HG02763 (cell line): ENCODE measurements around the gene NUP37.
"Not testable (repeated sequence)": the region's sequence is repeated elsewhere in the genome, so short reads cannot be mapped to it uniquely, and the experiment has no call there.

Experiments used
- ATAC-seq: cut with Tn5 transposase; IDR thresholded peaks from one replicate; pipeline ENCODE4 v1.9.1; 2021; ENCODE audit warnings: mild to moderate bottlenecking, moderate library complexity; ENCODE audit not compliant: unreplicated experiment

The NUP37 gene, protein sequence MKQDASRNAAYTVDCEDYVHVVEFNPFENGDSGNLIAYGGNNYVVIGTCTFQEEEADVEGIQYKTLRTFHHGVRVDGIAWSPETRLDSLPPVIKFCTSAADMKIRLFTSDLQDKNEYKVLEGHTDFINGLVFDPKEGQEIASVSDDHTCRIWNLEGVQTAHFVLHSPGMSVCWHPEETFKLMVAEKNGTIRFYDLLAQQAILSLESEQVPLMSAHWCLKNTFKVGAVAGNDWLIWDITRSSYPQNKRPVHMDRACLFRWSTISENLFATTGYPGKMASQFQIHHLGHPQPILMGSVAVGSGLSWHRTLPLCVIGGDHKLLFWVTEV

DNA sequence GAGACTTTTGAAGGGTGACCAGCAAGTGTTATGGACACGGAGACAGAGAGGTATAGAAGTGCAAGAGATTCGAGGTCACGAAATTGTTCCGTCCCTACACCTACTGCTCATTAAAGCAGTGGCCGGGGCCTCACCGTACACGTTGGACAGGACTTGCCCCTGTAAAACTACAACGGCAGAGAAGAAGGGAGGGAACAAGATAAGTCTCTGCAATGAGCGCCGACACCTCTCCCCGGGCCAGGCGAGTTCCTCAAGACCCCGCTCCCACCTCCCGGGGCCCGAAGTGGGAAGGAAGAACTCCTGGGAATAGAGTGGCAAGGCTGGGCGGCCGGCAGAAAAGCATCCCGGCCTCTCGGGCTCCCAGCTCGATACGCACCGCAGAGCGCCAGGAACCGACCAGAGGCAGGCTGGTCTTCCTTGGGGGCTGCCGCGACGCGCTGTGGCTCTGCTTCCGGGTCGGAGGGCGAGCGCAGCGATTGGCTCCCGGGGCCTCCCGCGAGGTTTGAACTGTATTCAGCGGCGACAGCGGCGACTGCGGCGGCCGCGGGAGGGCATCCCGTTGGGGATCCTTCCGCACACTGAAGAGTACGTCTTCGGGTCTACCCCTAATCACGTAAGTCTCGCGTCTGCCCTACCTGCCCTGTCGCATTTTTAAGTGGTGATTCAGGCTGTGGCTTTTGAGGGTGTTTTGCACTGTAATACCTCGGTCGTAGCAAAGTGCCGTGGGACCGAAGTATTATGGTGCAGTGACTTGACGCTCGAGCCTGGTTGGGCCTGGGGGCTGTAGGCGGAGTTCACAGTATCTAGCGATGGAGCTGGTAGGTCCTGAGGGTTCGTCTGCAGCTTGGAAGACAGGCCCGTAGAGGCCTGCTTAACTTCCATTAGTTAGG lies at the start of gene NUP37, which contains the start of gene PARPBP:
NUP37 (minus strand) TSS at position 441 of the 890 bp plus-strand sequence. CDS start 1,596 bp downstream, outside the sequence.
PARPBP (plus strand) TSS at position 510 of the 890 bp plus-strand sequence. CDS start 3,706 bp downstream, outside the sequence.
- ATAC-seq: peak; percentile 96

DNA sequence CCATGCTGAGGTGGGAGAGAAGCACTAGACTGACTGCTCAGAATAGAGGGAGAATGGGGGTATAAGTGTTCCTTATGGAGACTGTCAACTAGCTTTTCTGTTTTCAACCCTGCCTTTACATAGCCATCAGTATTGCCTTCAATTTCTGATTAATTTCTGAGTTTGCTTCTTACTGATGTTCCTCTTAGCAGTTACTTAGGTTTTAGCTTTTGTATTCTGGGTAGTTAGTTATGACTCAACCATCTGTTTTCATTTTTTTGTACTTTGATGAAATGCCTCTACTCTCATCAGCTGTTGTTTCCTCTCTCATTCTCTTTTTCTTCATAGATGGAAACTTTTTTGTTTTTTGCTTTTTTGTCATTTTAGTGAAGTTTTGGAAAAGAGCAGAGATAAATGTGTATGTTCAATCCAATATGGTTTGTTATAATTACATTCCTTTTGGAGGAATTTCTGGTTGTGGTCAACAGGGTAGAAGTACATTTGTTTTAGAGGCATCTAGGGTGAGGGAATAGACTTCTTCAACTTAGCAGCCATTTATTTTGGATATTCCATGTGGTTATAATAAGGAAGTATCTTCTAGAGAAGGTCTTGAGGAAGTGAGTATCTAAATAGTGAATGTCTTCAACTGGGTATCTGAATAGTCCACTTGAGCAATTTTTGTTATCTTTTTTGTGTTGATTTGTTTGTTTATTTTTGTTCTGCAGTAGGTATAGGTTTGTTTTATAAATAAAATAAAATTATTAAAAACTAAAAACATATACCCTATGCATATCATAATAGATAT lies 48.1 kb upstream of the NUP37 start:
- peak; percentile 43 for ATAC-seq

DNA sequence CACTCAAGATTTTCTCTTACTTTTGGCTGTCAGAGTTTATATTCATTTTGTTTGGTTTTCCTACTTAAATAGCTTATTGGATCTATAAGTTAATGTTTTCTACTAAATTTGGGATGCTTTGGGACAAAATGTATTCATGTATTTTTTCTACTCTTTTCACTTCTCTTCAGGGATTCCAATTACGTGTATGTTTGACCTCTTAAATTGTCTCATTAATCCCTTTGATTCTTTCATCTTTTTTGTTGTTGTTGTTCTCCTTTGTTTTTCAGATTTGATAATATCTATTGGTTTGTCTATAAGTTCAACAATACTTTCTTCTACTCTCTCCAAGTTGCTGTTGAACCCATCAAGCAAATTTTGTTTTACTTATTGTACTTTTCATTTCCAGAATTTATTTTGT lies 43.5 kb upstream of the NUP37 start:
- ATAC-seq: no peak

DNA sequence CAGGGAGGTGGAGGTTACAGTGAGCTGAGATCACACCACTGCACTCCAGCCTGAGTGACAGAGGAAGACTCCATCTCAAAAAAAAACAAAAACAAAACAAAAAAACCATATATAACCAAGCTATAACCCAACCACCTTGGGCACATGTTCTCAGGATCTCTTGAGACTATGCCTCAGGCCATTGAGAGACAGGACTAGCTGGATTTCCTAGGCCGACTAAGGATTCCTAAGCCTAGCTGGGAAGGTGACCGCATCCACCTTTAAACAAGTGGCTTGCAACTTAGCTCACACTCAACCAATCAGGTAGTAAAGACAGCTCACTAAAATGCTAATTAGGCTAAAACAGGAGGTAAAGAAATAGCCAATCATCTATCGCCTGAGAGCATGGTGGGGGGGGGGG lies 35.3 kb upstream of the NUP37 start:
- ATAC-seq: not testable (repeated sequence)

DNA sequence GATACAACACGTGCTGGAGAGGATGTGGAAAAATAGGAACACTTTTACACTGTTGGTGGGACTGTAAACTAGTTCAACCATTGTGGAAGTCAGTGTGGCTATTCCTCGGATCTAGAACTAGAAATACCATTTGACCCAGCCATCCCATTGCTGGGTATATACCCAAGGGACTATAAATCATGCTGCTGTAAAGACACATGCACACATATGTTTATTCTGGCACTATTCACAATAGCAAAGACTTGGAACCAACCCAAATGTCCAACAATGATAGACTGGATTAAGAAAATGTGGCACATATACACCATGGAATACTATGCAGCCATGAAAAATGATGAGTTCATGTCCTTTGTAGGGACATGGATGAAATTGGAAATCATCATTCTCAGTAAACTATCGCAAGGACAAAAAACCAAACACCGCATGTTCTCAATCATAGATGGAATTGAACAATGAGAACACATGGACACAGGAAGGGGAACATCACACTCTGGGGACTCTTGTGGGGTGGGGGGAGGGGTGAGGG lies 27.2 kb upstream of the NUP37 start:
- not testable (repeated sequence) for ATAC-seq

DNA sequence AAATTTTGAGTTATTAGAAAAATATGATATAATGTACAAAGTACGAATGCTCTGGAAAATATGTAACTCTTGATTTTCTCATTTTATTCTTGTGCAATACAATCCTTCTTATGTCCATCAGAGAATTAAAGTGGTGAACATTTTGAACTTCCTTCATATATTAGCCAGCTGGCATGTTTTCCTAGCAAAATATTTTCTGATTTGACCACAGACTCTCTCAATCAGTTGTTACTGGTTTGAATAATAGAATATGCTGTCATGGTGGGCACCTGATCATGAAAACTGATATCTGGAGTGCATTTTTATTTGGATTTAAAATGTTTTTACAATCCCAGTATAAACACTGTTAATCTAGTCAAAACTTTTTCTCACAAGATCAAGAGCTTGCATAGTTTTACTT lies 24.3 kb upstream of the NUP37 start:
- ATAC-seq: no peak

DNA sequence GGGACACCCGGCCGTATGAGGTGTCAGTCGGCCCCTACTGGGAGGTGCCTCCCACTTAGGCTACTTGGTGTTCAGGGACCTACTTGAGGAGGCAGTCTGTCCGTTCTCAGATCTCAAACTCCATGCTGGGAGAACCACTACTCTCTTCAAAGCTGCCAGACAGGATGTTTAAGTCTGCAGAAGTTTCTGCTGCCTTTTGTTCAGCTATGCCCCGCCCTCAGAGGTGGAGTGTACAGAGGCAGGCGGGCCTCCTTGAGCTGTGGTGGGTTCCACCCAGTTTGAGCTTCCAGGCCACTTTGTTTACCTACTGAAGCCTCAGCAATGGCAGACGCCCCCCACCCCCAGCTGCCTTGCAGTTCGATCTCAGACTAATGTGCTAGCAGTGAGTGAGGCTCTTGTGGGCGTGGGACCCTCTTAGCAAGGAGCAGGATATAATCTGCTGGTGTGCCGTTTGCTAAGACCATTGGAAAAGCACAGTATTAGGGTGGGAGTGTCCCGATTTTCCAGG lies 23.0 kb upstream of the NUP37 start:
- ATAC-seq: not testable (repeated sequence)

DNA sequence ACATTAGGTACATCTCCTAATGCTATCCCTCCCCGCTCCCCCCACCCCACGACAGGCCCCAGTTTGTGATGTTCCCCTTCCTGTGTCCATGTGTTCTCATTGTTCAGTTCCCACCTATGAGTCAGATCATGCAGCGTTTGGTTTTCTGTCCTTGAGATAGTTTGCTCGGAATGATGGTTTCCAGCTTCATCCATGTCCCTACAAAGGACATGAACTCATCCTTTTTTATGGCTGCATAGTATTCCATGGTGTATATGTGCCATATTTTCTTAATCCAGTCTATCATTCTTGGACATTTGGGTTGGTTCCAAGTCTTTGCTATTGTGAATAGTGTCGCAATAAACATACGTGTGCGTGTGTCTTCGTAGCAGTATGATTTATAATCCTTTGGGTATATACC lies 17.7 kb upstream of the NUP37 start:
- not testable (repeated sequence) for ATAC-seq

DNA sequence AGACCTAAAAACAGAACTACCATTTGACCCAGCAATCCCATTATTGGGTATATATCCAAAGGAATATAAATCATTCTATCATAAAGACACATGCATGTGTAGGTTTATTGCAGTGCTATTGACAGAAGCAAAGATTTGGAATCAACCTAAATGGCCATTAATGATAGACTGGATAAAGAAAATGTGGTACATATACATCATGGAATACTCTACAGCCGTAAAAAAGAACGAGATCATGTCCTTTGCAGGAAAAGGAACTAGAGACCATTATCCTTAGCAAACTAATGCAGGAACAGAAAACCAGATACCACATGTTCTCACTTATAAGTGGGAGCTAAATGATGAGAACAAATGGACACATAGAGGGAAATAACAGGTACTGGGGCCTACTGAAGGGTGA lies 11.5 kb upstream of the NUP37 start:
- ATAC-seq: not testable (repeated sequence)

DNA sequence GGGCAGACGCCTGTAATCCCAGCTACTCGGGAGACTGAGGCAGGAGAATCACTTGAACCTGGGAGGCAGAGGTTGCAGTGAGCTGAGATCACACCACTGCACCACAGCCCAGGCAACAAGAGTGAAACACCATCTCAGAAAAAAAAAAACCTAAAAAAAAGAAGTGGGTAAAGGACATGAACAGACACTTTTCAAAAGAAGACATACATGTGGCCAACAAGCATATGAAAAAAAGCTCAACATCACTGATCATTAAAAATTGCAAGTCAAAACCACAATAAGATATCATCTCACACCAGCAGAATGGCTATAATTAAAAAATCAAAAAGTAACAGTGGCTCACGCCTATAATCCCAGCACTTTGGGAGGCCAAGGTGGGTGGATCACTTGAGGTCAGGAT lies 10.8 kb upstream of the NUP37 start:
- ATAC-seq: not testable (repeated sequence)

DNA sequence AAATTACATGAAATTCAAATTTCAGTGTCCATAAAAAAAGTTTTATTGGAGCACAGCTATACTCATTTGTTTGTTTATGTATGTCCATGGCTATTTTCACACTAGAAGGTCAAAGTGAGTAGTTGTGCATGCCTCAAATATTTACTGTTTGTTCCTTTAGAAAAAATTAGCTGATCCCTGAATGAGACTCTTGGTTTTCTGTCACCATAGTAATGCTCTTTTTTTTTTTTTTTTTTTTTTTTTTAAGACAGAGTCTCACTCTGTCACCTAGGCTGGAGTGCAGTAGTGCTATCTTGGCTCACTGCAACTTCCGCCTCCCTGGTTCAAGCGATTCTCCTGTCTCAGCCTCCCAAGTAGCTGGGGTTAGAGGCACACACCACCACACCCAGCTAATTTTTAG lies 1.4 kb upstream of the NUP37 start:
- ATAC-seq: not testable (repeated sequence)

DNA sequence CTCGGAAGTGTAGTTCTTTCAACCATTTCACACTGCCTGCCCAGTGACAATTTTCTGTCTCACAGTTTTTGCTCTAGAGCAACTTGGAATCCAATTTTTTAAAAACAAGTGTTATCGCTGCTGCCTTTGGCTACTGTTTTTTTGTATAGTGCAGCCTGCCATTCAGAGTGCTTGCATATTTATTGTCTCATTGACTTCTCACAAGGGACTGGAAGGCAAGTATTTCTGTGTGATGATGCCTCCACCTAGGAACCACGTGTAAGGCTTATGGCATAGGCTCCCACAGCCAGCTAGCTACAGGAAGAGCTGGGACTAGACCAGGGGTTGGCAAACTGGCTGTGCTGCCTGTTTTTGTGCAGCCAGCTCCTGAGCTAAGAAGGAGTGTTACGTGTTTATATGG lies 972 bp upstream of the NUP37 start:
- ATAC-seq: no peak

DNA sequence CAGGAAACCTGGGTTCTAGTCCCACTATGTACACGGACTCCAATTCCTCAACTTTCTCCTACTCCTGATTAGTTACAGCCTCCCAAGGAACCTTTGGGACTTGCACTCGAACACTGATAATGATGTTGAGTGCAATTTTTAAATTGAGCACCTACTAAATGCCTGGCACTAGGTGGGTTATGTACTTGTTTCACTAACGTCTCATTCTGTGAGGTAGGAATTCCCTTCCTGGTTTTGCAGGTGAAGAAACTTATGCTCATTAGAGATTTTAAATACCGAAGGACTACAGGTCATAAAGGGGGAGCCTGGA lies 605 bp upstream of the NUP37 start:
- ATAC-seq: no peak

DNA sequence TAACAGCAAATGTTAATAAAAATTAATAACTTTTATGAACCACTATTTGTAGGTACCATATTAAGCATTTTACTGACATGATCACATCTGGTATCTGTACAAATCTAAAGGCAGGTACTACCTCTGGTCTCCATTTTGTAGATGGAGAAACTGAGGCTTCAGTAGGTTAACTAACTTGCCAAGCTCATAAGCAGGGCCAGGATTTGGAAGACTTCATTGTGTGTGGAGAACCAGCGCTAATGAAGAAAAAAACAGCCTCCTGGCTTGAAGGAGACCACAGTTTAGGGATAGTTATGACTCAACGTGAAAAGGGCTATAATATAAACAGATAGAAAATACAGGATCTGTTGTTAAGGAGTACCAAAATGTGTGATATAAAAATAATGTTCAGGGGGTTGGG lies 1.0 kb downstream of the NUP37 start:
- no peak for ATAC-seq

DNA sequence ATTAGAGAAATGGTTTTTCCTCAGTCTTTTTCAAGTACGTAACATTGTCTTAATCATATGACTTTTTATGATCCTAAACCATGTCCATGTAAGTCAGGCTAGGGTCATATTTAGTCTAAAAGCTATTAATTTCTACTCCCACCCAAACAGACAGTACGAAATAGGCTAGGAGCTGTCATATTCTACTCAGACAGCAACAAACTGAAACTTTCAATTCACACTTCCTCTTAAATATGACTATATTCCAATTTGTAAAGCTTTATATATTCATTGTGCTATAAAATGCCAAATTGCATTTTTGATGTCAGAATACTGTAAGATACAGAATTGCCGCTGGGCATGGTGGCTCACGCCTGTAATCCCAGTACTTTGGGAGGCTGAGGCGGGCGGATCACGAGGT lies 3.5 kb downstream of the NUP37 start:
- ATAC-seq: no peak

DNA sequence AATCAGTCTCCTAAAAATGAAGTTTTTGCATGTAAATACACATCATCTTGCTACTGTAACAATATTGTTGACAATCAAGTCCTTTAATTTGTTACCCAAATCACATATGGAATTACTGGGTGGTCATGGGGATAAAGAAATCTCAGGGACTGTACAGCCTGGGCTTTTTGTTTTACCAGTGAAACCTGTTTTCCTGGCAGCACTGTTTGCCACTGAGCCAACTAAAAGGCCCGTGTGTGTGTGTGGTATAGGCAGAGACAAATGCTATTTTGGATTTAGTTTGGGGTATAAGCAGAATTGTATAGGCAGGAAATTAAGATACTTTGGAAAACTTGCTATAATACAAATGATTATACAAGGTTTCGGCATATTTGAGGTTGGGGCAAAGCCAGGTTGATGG lies 5.7 kb downstream of the NUP37 start:
- ATAC-seq: no peak

DNA sequence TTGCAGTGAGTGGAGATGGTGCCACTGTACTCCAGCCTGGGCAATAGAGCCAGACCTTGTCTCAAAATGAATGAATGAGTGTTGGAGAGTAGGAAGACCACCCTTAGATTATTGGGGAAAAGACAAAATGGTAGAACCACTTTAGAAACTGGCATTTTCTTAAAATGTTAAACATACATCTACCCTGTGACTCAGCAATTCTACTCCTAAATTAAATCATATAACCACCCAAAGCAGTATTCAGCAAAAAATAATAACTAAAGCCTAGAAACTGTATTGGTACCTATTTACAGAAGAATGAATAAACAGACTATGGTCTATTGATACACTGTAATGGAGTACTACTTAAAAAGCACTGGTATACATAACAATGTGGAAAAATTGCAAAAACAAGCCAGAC lies 9.1 kb downstream of the NUP37 start:
- ATAC-seq: no peak

DNA sequence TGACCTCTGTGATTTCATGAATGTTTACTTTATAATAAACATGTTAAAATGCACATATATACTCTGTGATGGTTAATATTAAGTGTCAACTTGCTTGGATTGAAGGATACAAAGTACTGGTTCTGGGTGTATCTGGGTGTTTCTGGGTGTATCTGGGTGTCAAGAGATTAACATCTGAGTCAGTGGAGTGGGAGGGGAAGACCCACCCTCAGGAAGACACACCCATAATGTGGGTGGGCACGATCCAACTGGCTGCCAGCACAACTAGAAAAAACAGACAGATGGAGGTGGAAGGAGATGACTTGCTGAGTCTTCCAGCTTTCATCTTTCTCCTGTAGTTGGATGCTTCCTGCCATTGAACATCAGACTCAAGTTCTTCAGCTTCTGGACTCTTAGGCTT lies 11.9 kb downstream of the NUP37 start:
- ATAC-seq: no peak

DNA sequence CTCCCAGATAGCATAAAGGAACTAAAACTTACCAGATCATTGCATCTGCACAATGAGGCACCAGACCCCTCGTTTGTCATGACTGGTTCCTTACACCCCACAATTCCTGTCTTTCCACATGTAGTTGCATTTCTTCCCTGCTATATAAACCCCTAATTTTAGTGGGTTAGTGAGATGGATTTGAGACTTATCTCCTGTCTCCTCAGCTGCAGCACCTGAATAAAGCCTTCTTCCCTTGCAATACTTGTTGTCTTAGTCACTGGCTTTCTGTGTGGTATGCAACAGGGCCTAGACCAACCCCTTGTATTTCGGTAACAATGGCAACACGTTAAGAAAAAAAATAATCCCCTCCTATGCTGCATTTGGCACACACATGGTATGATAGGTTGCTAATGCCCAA lies 13.0 kb downstream of the NUP37 start:
- ATAC-seq: no peak

DNA sequence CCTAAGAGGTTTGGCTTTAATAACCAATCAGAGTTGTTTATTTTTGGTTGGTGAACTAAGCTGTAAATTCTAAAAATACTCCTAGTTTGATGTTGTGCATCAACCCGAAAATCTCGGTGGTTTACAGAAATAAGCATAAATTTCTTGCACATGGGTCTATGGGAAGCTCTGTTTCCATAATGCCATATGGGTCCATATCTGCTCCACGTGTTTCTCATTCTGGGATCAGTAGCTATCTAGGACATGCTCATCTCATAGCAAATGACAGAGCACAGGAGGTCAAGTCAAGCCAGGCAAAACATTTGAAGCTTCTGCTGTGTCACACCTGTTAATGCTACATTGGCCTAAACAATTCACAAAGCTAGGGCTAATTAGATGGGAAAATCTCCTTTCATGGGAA lies 23.1 kb downstream of the NUP37 start:
- ATAC-seq: no peak
